ENCODE data around the gene PPP2R2C. TPM values are rescaled to one million over a fixed set of nuclear protein-coding genes. Genes with fewer than 3 reads are reported as not detected.

Gene PPP2R2C
- total RNA-seq, 1 experiment from 2014 or later: 9.5 TPM

- Histone ChIP-seq H3K4me1 (ENCODE audit: insufficient read depth, low read length) (no peaks in the 10 kb centered on the region), H3K9me2 (replicated peaks; ENCODE audit: low read length) (no peaks in the 10 kb centered on the region), H3K4me2 (ENCODE audit: low read length) (peak overlapping the region; percentile 62; the same call in 1 of the 2 replicates), H3K27ac (ENCODE audit: low read length) (no peak overlapping the region), H3K9me3 (ENCODE audit: low read length) (no peaks in the 10 kb centered on the region), H3K36me3 (ENCODE audit: low read depth, low read length) (no peaks in the 10 kb centered on the region), H3K27me3 (ENCODE audit: low read length) (no peaks in the 10 kb centered on the region), H3K79me2 (ENCODE audit: low read length) (no peaks in the 10 kb centered on the region), H3K9ac (ENCODE audit: low read length) (no peak overlapping the region), H2AFZ (ENCODE audit: low read length) (0 out of 2 replicates have a peak overlapping the region, but pooled peaks have one; percentile 45), H3F3A (ENCODE audit: low read length, unreplicated experiment) (no peaks in the 10 kb centered on the region), H4K20me1 (ENCODE audit: low read length) (no peaks in the 10 kb centered on the region), H3K4me3 (ENCODE audit: low read length) (peak overlapping the region; percentile 27; the same call in 1 of the 2 replicates)
- DNase-seq (no peak), ATAC-seq (no peak; the same call in 1 of the 2 replicates)
- ChIA-PET POLR2A (ENCODE audit: unreplicated experiment) (no interaction called here), CTCF (no interaction called here)
- intact Hi-C loops (cut with micrococcal nuclease): no loop called here
- BruUV-seq (replicated peaks): no TSS peak
- TF ChIP-seq CTCF (conservative IDR thresholded peaks at IDR 0.05; ENCODE audit: low read depth, low read length) (no peak), EZH2 (IDR thresholded peaks at IDR 0.05; ENCODE audit: low read length, unreplicated experiment) (no peak)
Measured at GRCh38 chr4:6492861-6493657, 20.6 kb upstream of the PPP2R2C start.

GRCh38 chr4:6492027-6492590 is 19.7 kb upstream of the PPP2R2C start:
- Histone ChIP-seq H3K9me3 (ENCODE audit: low read length) (0 out of 2 replicates have a peak, but pooled peaks cover 6% of the 10 kb centered on the region), H3K79me2 (ENCODE audit: low read length) (no peaks in the 10 kb centered on the region), H3K9me2 (replicated peaks; ENCODE audit: low read length) (no peaks in the 10 kb centered on the region), H2AFZ (ENCODE audit: low read length) (no peak overlapping the region), H4K20me1 (ENCODE audit: low read length) (no peaks in the 10 kb centered on the region), H3K4me1 (ENCODE audit: insufficient read depth, low read length) (no peaks in the 10 kb centered on the region), H3K27me3 (ENCODE audit: low read length) (no peaks in the 10 kb centered on the region), H3K4me3 (ENCODE audit: low read length) (no peak overlapping the region), H3K4me2 (ENCODE audit: low read length) (no peak overlapping the region), H3F3A (ENCODE audit: low read length, unreplicated experiment) (no peaks in the 10 kb centered on the region), H3K36me3 (ENCODE audit: low read depth, low read length) (no peaks in the 10 kb centered on the region), H3K27ac (ENCODE audit: low read length) (no peak overlapping the region), H3K9ac (ENCODE audit: low read length) (no peak overlapping the region)
- POLR2A ChIA-PET (ENCODE audit: unreplicated experiment): no interaction called here
- ATAC-seq (no peak), DNase-seq (no peak)
- CTCF ChIA-PET: no interaction called here
- no peak for TF ChIP-seq EZH2 (IDR thresholded peaks at IDR 0.05; ENCODE audit: low read length, unreplicated experiment)
- TF ChIP-seq EZH2phosphoT487 (IDR thresholded peaks at IDR 0.05; ENCODE audit: borderline replicate concordance, low read length): no peak
- TF ChIP-seq CTCF (conservative IDR thresholded peaks at IDR 0.05; ENCODE audit: low read depth, low read length): no peak
- BruUV-seq (replicated peaks): no TSS peak
- intact Hi-C loops (cut with micrococcal nuclease): no loop called here

GRCh38 chr4:6491235-6491634 is 18.8 kb upstream of the PPP2R2C start:
- ATAC-seq (no peak), DNase-seq (no peak)
- Histone ChIP-seq H3K27me3 (ENCODE audit: low read length) (no peaks in the 10 kb centered on the region; the same call in 1 of the 2 replicates), H3F3A (ENCODE audit: low read length, unreplicated experiment) (no peaks in the 10 kb centered on the region), H3K9me2 (replicated peaks; ENCODE audit: low read length) (no peaks in the 10 kb centered on the region), H3K9me3 (ENCODE audit: low read length) (0 out of 2 replicates have a peak, but pooled peaks cover 6% of the 10 kb centered on the region), H3K4me1 (ENCODE audit: insufficient read depth, low read length) (no peaks in the 10 kb centered on the region), H3K9ac (ENCODE audit: low read length) (no peak overlapping the region), H3K4me2 (ENCODE audit: low read length) (no peak overlapping the region), H3K4me3 (ENCODE audit: low read length) (no peak overlapping the region), H3K27ac (ENCODE audit: low read length) (no peak overlapping the region), H2AFZ (ENCODE audit: low read length) (no peak overlapping the region), H3K36me3 (ENCODE audit: low read depth, low read length) (no peaks in the 10 kb centered on the region), H3K79me2 (ENCODE audit: low read length) (no peaks in the 10 kb centered on the region), H4K20me1 (ENCODE audit: low read length) (no peaks in the 10 kb centered on the region)
- ChIA-PET CTCF (no interaction called here), POLR2A (ENCODE audit: unreplicated experiment) (no interaction called here)
- intact Hi-C loops (cut with micrococcal nuclease): no loop called here
- BruUV-seq (replicated peaks): no TSS peak
- TF ChIP-seq EZH2 (IDR thresholded peaks at IDR 0.05; ENCODE audit: low read length, unreplicated experiment) (no peak), EZH2phosphoT487 (IDR thresholded peaks at IDR 0.05; ENCODE audit: borderline replicate concordance, low read length) (no peak), CTCF (conservative IDR thresholded peaks at IDR 0.05; ENCODE audit: low read depth, low read length) (no peak)

All from PC-3 (cell line).